Memory B cell (primary cell): Measurements from ENCODE around the gene ABHD16B.
A peak's percentile ranks its signal among the peaks of the same experiment; 100 is the strongest.

Experiments used
- ATAC-seq: fragments of 150-1000 bp; cut with Tn5 transposase; 2 replicates; pipeline ENCODE4 v1.10.0; 2021; ENCODE audit warnings: low read depth, mild to moderate bottlenecking, moderate library complexity
- DNase-seq, 2 donors: peaks; one replicate each; pipeline ENCODE4 v3.0.0; 2022; ENCODE audit warnings: low spot score in 2 of 2
- H3K27ac Mint-ChIP-seq: one replicate; pipeline ENCODE4 v1.8.0; 2022; ENCODE audit warnings: mild to moderate bottlenecking, moderate library complexity, mixed read lengths
- H3K27me3 Mint-ChIP-seq: one replicate; pipeline ENCODE4 v1.8.0; 2022; ENCODE audit warnings: mixed read lengths
- H3K36me3 Mint-ChIP-seq: one replicate; pipeline ENCODE4 v1.8.0; 2022; ENCODE audit warnings: mild to moderate bottlenecking, mixed read lengths
- H3K4me1 Mint-ChIP-seq: one replicate; pipeline ENCODE4 v1.8.0; 2022; ENCODE audit warnings: mixed read lengths
- H3K4me3 Mint-ChIP-seq: one replicate; pipeline ENCODE4 v1.8.0; 2022; ENCODE audit warnings: mild to moderate bottlenecking, moderate library complexity, mixed read lengths
- H3K9me3 Mint-ChIP-seq: one replicate; pipeline ENCODE4 v1.8.0; 2022; ENCODE audit warnings: mixed read lengths

ABHD16B gene

GRCh38 chr20:63855363-63856097 lies 5.8 kb upstream of the ABHD16B start:
- Mint-ChIP-seq H3K36me3 (peaks cover 2% of the 10 kb centered on the region), H3K27ac (no peak overlapping the region), H3K4me3 (no peak overlapping the region), H3K27me3 (peaks cover 16% of the 10 kb centered on the region), H3K9me3 (peaks cover 2% of the 10 kb centered on the region), H3K4me1 (peaks cover 22% of the 10 kb centered on the region)
- no peak for ATAC-seq
- no peak for DNase-seq

GRCh38 chr20:63856098-63856511 lies 5.2 kb upstream of the ABHD16B start:
- Mint-ChIP-seq H3K36me3 (peaks cover 5% of the 10 kb centered on the region), H3K4me3 (no peak overlapping the region), H3K27me3 (peaks cover 11% of the 10 kb centered on the region), H3K27ac (no peak overlapping the region), H3K9me3 (no peaks in the 10 kb centered on the region), H3K4me1 (peaks cover 18% of the 10 kb centered on the region)
- DNase-seq = no peak
- ATAC-seq = no peak

- H3K27me3 Mint-ChIP-seq = peaks cover 3% of the 10 kb centered on the region
- H3K27ac Mint-ChIP-seq = peak overlapping the region; percentile 14
- DNase-seq (no peak), ATAC-seq (no peak)
- H3K4me3 Mint-ChIP-seq = no peak overlapping the region
- peaks cover 5% of the 10 kb centered on the region for H3K36me3 Mint-ChIP-seq
- no peaks in the 10 kb centered on the region for H3K9me3 Mint-ChIP-seq
- H3K4me1 Mint-ChIP-seq = peaks cover 17% of the 10 kb centered on the region
Observed at GRCh38 chr20:63857764-63858392, 3.4 kb upstream of the ABHD16B start.

GRCh38 chr20:63858393-63859165 lies 2.7 kb upstream of the ABHD16B start:
- Mint-ChIP-seq H3K9me3 (no peaks in the 10 kb centered on the region), H3K27me3 (peaks cover 1% of the 10 kb centered on the region), H3K36me3 (peaks cover 8% of the 10 kb centered on the region), H3K27ac (peak overlapping the region; percentile 14), H3K4me3 (no peak overlapping the region), H3K4me1 (peaks cover 21% of the 10 kb centered on the region)
- ATAC-seq (no peak), DNase-seq (no peak)

- no peak for DNase-seq
- Mint-ChIP-seq H3K4me1 (peaks cover 26% of the 10 kb centered on the region), H3K36me3 (peaks cover 8% of the 10 kb centered on the region), H3K27me3 (peaks cover 1% of the 10 kb centered on the region), H3K27ac (no peak overlapping the region), H3K4me3 (no peak overlapping the region), H3K9me3 (no peaks in the 10 kb centered on the region)
- ATAC-seq = no peak
Observed at GRCh38 chr20:63859166-63859699, 2.1 kb upstream of the ABHD16B start.

- Mint-ChIP-seq H3K27me3 (no peaks in the 10 kb centered on the region), H3K9me3 (no peaks in the 10 kb centered on the region), H3K36me3 (peaks cover 8% of the 10 kb centered on the region), H3K4me1 (peaks cover 26% of the 10 kb centered on the region), H3K27ac (no peak overlapping the region), H3K4me3 (no peak overlapping the region)
- ATAC-seq (no peak), DNase-seq (no peak)
Observed at GRCh38 chr20:63860325-63861051, 810 bp upstream of the ABHD16B start.

- Mint-ChIP-seq H3K27me3 (no peaks in the 10 kb centered on the region), H3K27ac (no peak overlapping the region), H3K36me3 (peaks cover 8% of the 10 kb centered on the region), H3K9me3 (no peaks in the 10 kb centered on the region), H3K4me3 (no peak overlapping the region), H3K4me1 (peaks cover 31% of the 10 kb centered on the region)
- DNase-seq (no peak), ATAC-seq (no peak)
Observed at GRCh38 chr20:63861981-63862901, 943 bp downstream of the ABHD16B start.

GRCh38 chr20:63863021-63863797 lies 1.9 kb downstream of the ABHD16B start:
- no peak for ATAC-seq
- H3K36me3 Mint-ChIP-seq = peaks cover 11% of the 10 kb centered on the region
- DNase-seq = no peak
- peak overlapping the region; percentile 91 for H3K27ac Mint-ChIP-seq
- H3K27me3 Mint-ChIP-seq = no peaks in the 10 kb centered on the region
- peak overlapping the region; percentile 95 for H3K4me3 Mint-ChIP-seq
- H3K9me3 Mint-ChIP-seq = no peaks in the 10 kb centered on the region
- H3K4me1 Mint-ChIP-seq = peaks cover 26% of the 10 kb centered on the region

GRCh38 chr20:63863798-63864544 lies 2.7 kb downstream of the ABHD16B start:
- peaks cover 14% of the 10 kb centered on the region for H3K36me3 Mint-ChIP-seq
- DNase-seq = peak; percentile 71 to 81
- peaks cover 20% of the 10 kb centered on the region for H3K4me1 Mint-ChIP-seq
- ATAC-seq = peak; percentile 79
- H3K9me3 Mint-ChIP-seq = no peaks in the 10 kb centered on the region
- H3K27ac Mint-ChIP-seq = peak overlapping the region; percentile 91
- H3K4me3 Mint-ChIP-seq = peak overlapping the region; percentile 95
- H3K27me3 Mint-ChIP-seq = no peaks in the 10 kb centered on the region

- peaks cover 19% of the 10 kb centered on the region for H3K36me3 Mint-ChIP-seq
- peak overlapping the region; percentile 91 for H3K27ac Mint-ChIP-seq
- H3K27me3 Mint-ChIP-seq = no peaks in the 10 kb centered on the region
- peaks cover 18% of the 10 kb centered on the region for H3K4me1 Mint-ChIP-seq
- ATAC-seq (peak; percentile 7), DNase-seq (no peak)
- peak overlapping the region; percentile 95 for H3K4me3 Mint-ChIP-seq
- no peaks in the 10 kb centered on the region for H3K9me3 Mint-ChIP-seq
Observed at GRCh38 chr20:63864545-63864977, 3.3 kb downstream of the ABHD16B start.

GRCh38 chr20:63864978-63865640 lies 3.8 kb downstream of the ABHD16B start, which contains the start of gene TPD52L2:
Gene TPD52L2, plus strand, starts transcription at chr20:63865270. Its CDS starts 96 bp downstream, at chr20:63865366.
- H3K36me3 Mint-ChIP-seq = peaks cover 20% of the 10 kb centered on the region
- H3K4me3 Mint-ChIP-seq = peak within 1 kb of the TSS; percentile 95
- DNase-seq = peak; percentile 87 to 96
- H3K27me3 Mint-ChIP-seq = no peaks in the 10 kb centered on the region
- peak; percentile 77 for ATAC-seq
- peak within 1 kb of the TSS; percentile 91 for H3K27ac Mint-ChIP-seq
- H3K9me3 Mint-ChIP-seq = no peaks in the 10 kb centered on the region
- H3K4me1 Mint-ChIP-seq = peaks cover 18% of the 10 kb centered on the region
